HepG2 (cell line): ENCODE results near the gene NAPEPLD.

Experiments used
- ARNT ChIP-seq: fragments of 450-650 bp; IDR thresholded peaks from 2 replicates; pipeline ENCODE4 v1.6.1; 2017
- ASH2L ChIP-seq: fragments of 300-600, 200-600 bp; sonication (generic); IDR thresholded peaks from 2 replicates; pipeline ENCODE4 v1.7.0; 2017; ENCODE audit warnings: low read depth, mild to moderate bottlenecking, moderate library complexity, mixed read lengths, low read length; ENCODE audit not compliant: insufficient read length
- BRCA1 ChIP-seq: sonication (generic); formaldehyde crosslinking; IDR thresholded peaks from 2 replicates; pipeline ENCODE4 v1.4.0; 2020; ENCODE audit warnings: missing genetic modification reagents
- CTCF ChIP-seq: sonication (generic); formaldehyde crosslinking; IDR thresholded peaks from 2 replicates; pipeline ENCODE4 v1.5.0; 2020; ENCODE audit warnings: mild to moderate bottlenecking, missing genetic modification reagents, moderate library complexity
- ELF1 ChIP-seq: sonication (generic); formaldehyde crosslinking; IDR thresholded peaks from 2 replicates; pipeline ENCODE4 v1.4.0; 2020; ENCODE audit warnings: missing genetic modification reagents
- MXI1 ChIP-seq: IDR thresholded peaks from 3 replicates; pipeline ENCODE4 v1.6.1; 2012; ENCODE audit warnings: low read depth, low read length, inconsistent platforms, borderline replicate concordance
- NFIC ChIP-seq: IDR thresholded peaks from 2 replicates; pipeline ENCODE4 v1.6.1; 2012; ENCODE audit warnings: mild to moderate bottlenecking, low read length, inconsistent platforms
- NONO ChIP-seq, 2 experiments: fragments of 450-650 bp in 1 of 2; sonication (generic) in 1 of 2; formaldehyde crosslinking in 1 of 2; IDR thresholded peaks in 1 of 2; conservative IDR thresholded peaks in 1 of 2; 2 replicates each; pipeline versions ENCODE4 v1.6.1 to v1.8.0; 2017 to 2022; ENCODE audit warnings: mild to moderate bottlenecking in 1 of 2, missing genetic modification reagents in 1 of 2, moderate library complexity in 1 of 2
- REL ChIP-seq: sonication (generic); formaldehyde crosslinking; conservative IDR thresholded peaks from 2 replicates; pipeline ENCODE4 v1.8.0; 2022; ENCODE audit warnings: mild to moderate bottlenecking, missing genetic modification reagents, moderate library complexity
- SAP130 ChIP-seq: IDR thresholded peaks from 2 replicates; pipeline ENCODE4 v1.6.1; 2016; ENCODE audit warnings: low read depth
- SPEN ChIP-seq: sonication (generic); formaldehyde crosslinking; IDR thresholded peaks from 2 replicates; pipeline ENCODE4 v1.5.1; 2020; ENCODE audit warnings: low read depth, mild to moderate bottlenecking, missing genetic modification reagents
- ZBTB33 ChIP-seq: sonication (generic); formaldehyde crosslinking; IDR thresholded peaks from 2 replicates; pipeline ENCODE4 v1.4.0; 2020; ENCODE audit warnings: missing genetic modification reagents
- ZNF441 ChIP-seq: sonication (generic); formaldehyde crosslinking; IDR thresholded peaks from 2 replicates; pipeline ENCODE4 v1.7.0; 2021; ENCODE audit warnings: missing genetic modification reagents, borderline replicate concordance
- ZNF605 ChIP-seq: sonication (generic); formaldehyde crosslinking; IDR thresholded peaks from 2 replicates; pipeline ENCODE4 v1.8.0; 2022; ENCODE audit warnings: mild to moderate bottlenecking, missing genetic modification reagents

DNA sequence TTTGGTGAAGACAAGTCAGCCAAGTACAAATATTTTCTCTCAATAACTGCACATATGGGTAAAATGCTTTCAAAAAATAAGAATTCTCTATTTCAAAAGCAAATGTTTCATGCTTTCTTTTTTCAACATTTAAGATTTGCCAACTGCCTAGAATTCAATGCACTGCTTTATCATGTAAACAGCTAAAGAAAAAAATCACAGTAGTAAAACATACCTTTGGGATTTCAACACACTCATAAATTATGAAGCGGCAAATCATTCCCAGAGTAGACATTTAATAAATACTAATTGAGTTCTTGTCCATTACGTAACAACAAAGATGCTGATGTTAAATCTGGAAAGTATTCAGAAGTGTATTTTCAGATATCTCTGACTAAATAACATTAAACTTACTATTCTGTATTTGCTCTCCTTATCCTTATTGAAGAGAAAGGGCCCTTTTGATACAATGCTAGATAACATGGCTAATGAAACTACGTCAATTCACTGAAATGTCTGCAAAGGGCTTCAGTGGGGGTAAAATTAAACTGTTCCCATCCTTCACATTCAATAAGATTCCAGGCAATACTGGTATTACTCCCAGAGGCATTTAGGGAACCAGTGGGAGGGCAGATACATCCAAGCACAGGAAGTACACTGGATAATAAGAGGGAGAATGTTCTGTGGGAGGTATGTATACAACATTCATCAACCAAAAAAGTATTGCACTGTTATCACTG lies 13.9 kb downstream of the NAPEPLD start:
- TF ChIP-seq ZBTB33 (CRISPR knock-in tag) (no peak), ASH2L (no peak), MXI1 (no peak), SAP130 (CRISPR knock-in tag) (no peak), ZNF441 (CRISPR knock-in tag) (no peak), CTCF (CRISPR knock-in tag) (no peak), BRCA1 (CRISPR knock-in tag) (no peak), NFIC (no peak), REL (CRISPR knock-in tag) (no peak), ELF1 (CRISPR knock-in tag) (no peak), ZNF605 (no peak), NONO (IDR thresholded peaks at IDR 0.05) (no peak), NONO (CRISPR knock-in tag; conservative IDR thresholded peaks at IDR 0.05) (no peak), ARNT (no peak), SPEN (CRISPR knock-in tag) (no peak)
